HFFc6 (cell line): ENCODE data around the gene PTTG1IP2. TPM values are rescaled to one million over a fixed set of nuclear protein-coding genes. Genes with fewer than 3 reads are reported as not detected.

Source experiments
- DNase-seq: peaks from one replicate; pipeline ENCODE4 v3.0.0-alpha.2; 2018
- H3K27ac Mint-ChIP-seq: 2 replicates; pipeline ENCODE4 v1.8.0; 2020; ENCODE audit warnings: mild to moderate bottlenecking, mixed read lengths
- H3K27me3 Mint-ChIP-seq: 2 replicates; pipeline ENCODE4 v1.8.0; 2021; ENCODE audit warnings: mild to moderate bottlenecking, moderate library complexity, mixed read lengths; ENCODE audit not compliant: insufficient read depth
- H3K36me3 Mint-ChIP-seq: 2 replicates; pipeline ENCODE4 v1.8.0; 2021; ENCODE audit warnings: low read depth, mixed read lengths
- H3K4me1 Mint-ChIP-seq: 2 replicates; pipeline ENCODE4 v1.8.0; 2020; ENCODE audit warnings: low read depth, mixed read lengths
- H3K4me3 Mint-ChIP-seq: 2 replicates; pipeline ENCODE4 v1.8.0; 2020; ENCODE audit warnings: mild to moderate bottlenecking, moderate library complexity, mixed read lengths
- H3K9me3 Mint-ChIP-seq: 2 replicates; pipeline ENCODE4 v1.8.0; 2020; ENCODE audit warnings: mild to moderate bottlenecking, mixed read lengths
- CTCF ChIP-seq: fragments of 200-600 bp; sonication (generic); IDR thresholded peaks from 2 replicates; pipeline ENCODE4 v1.5.0; 2021; ENCODE audit warnings: antibody characterized with exemption, mild to moderate bottlenecking
- long read RNA-seq: library from polyadenylated mRNA; unstranded; transcript quantifications from one replicate; pipeline ENCODE4 v2.0.0, GENCODE V29; 2019
- total RNA-seq, 6 experiments: library from RNA; stranded (reverse); fragmentation: NEBNext Ultra II Directional; extraction: Animal tissue kit (Norgen Biotek cat#: 25700); gene quantifications; 2 replicates in 1 of 6; 3 replicates in 5 of 6; pipeline ENCODE4 v1.2.3, GENCODE V29; 2021

Gene PTTG1IP2
- total RNA-seq, result not detected
- long read RNA-seq, result 0 reads

GRCh38 chr7:90469554-90469953 is at the start of gene PTTG1IP2:
Gene PTTG1IP2, plus strand, starts transcription at chr7:90469639. Its CDS starts 148 bp downstream, at chr7:90469787.
- no peak within 1 kb of the TSS for H3K4me3 Mint-ChIP-seq
- TF ChIP-seq CTCF, result no peak
- peaks cover 10% of the 10 kb centered on the region for H3K4me1 Mint-ChIP-seq
- DNase-seq, result no peak
- H3K9me3 Mint-ChIP-seq, result peaks cover 15% of the 10 kb centered on the region
- no peaks in the 10 kb centered on the region for H3K27me3 Mint-ChIP-seq
- H3K36me3 Mint-ChIP-seq, result peaks cover 10% of the 10 kb centered on the region; the same call in 1 of the 2 replicates
- H3K27ac Mint-ChIP-seq, result no peak within 1 kb of the TSS

GRCh38 chr7:90421651-90422050 is 47.8 kb upstream of the PTTG1IP2 start:
- H3K27me3 Mint-ChIP-seq, result no peaks in the 10 kb centered on the region; the same call in 1 of the 2 replicates
- no peaks in the 10 kb centered on the region for H3K36me3 Mint-ChIP-seq
- H3K27ac Mint-ChIP-seq, result no peak overlapping the region
- DNase-seq, result no peak
- H3K9me3 Mint-ChIP-seq, result no peaks in the 10 kb centered on the region; the same call in 1 of the 2 replicates
- H3K4me1 Mint-ChIP-seq, result peaks cover 15% of the 10 kb centered on the region
- H3K4me3 Mint-ChIP-seq, result no peak overlapping the region
- no peak for TF ChIP-seq CTCF

GRCh38 chr7:90424720-90425119 is 44.7 kb upstream of the PTTG1IP2 start:
- no peak for DNase-seq
- no peaks in the 10 kb centered on the region for H3K27me3 Mint-ChIP-seq
- no peaks in the 10 kb centered on the region for H3K36me3 Mint-ChIP-seq
- no peak overlapping the region for H3K4me3 Mint-ChIP-seq
- TF ChIP-seq CTCF, result no peak
- H3K4me1 Mint-ChIP-seq, result peaks cover 15% of the 10 kb centered on the region
- no peak overlapping the region for H3K27ac Mint-ChIP-seq
- H3K9me3 Mint-ChIP-seq, result no peaks in the 10 kb centered on the region; the same call in 1 of the 2 replicates

GRCh38 chr7:90425376-90425775 is 44.1 kb upstream of the PTTG1IP2 start:
- no peak overlapping the region for H3K4me3 Mint-ChIP-seq
- no peaks in the 10 kb centered on the region; the same call in 1 of the 2 replicates for H3K9me3 Mint-ChIP-seq
- H3K27me3 Mint-ChIP-seq, result no peaks in the 10 kb centered on the region
- peaks cover 15% of the 10 kb centered on the region for H3K4me1 Mint-ChIP-seq
- no peaks in the 10 kb centered on the region for H3K36me3 Mint-ChIP-seq
- H3K27ac Mint-ChIP-seq, result no peak overlapping the region
- TF ChIP-seq CTCF, result no peak
- DNase-seq, result no peak

- Mint-ChIP-seq H3K4me3 (no peak overlapping the region), H3K4me1 (peaks cover 2% of the 10 kb centered on the region), H3K9me3 (peaks cover 15% of the 10 kb centered on the region), H3K36me3 (0 out of 2 replicates have a peak, but pooled peaks cover 5% of the 10 kb centered on the region), H3K27ac (no peak overlapping the region), H3K27me3 (no peaks in the 10 kb centered on the region; the same call in 1 of the 2 replicates)
- no peak for DNase-seq
- TF ChIP-seq CTCF, result no peak
These were observed 38.6 kb upstream of the PTTG1IP2 start for GRCh38 chr7:90430614-90431460.
